Activated naive CD8-positive, alpha-beta T cell treated with anti-CD3 and anti-CD28 coated beads for 36 hours (primary cell): ENCODE results near the gene ULK4. TPM values are rescaled to one million over a fixed set of nuclear protein-coding genes. Genes with fewer than 3 reads are reported as not detected.
"Not testable (repeated sequence)": the region's sequence is repeated elsewhere in the genome, so short reads cannot be mapped to it uniquely, and the experiment has no call there.

Experiments
- DNase-seq: peaks from one replicate; pipeline ENCODE4 v3.0.0; 2021
- H3K27ac Mint-ChIP-seq: one replicate; pipeline ENCODE4 v1.8.0; 2022; ENCODE audit warnings: mild to moderate bottlenecking, moderate library complexity, mixed read lengths
- H3K27me3 Mint-ChIP-seq: one replicate; pipeline ENCODE4 v1.8.0; 2022; ENCODE audit warnings: mild to moderate bottlenecking, mixed read lengths
- H3K36me3 Mint-ChIP-seq: one replicate; pipeline ENCODE4 v1.8.0; 2021; ENCODE audit warnings: mild to moderate bottlenecking, mixed read lengths
- H3K4me1 Mint-ChIP-seq: one replicate; pipeline ENCODE4 v1.8.0; 2021; ENCODE audit warnings: mixed read lengths
- H3K4me3 Mint-ChIP-seq: one replicate; pipeline ENCODE4 v1.8.0; 2022; ENCODE audit warnings: mild to moderate bottlenecking, moderate library complexity, mixed read lengths
- H3K9me3 Mint-ChIP-seq: one replicate; pipeline ENCODE4 v1.8.0; 2022; ENCODE audit warnings: mixed read lengths
- total RNA-seq, 2 experiments: library from RNA; stranded (reverse); gene quantifications; one replicate each; pipeline ENCODE4 v1.2.3, GENCODE V29; 2021

ULK4 gene
- total RNA-seq, 2 experiments from 2014 or later, result 9.8 to 10.3 TPM

DNA sequence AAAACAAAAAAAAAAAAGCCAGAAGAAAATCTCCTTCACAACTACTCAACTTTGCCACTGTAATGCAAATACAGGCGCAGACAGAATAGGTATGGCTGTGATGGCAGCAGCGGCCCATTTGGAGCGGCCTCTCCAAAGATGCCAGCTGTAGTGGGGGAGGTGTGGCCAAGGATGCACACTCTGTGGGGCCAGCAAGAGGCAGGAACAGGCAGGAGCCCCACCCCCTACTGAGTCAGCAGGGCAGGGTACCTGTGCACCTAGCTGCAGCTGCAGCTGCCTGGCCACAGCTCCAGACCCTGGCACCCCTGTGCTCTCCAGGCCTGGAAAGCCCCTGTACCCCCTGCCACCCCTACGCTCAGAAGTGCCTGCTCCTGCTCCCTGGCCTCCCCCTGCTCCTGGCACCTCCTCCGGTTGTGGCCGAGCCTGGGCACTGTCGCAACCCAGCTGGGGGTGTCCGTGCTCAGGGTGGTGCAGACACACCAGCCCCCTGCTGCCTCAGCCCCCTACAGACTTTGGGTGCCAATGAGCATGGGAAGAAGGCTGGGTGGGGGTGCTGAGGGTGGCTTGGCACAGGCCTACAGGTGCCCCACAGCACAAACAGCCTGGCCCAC is 312.7 kb downstream of the ULK4 start:
- no peaks in the 10 kb centered on the region for H3K4me1 Mint-ChIP-seq
- H3K9me3 Mint-ChIP-seq, result peaks cover 15% of the 10 kb centered on the region
- no peak for DNase-seq
- peaks cover 25% of the 10 kb centered on the region for H3K36me3 Mint-ChIP-seq
- no peak overlapping the region for H3K4me3 Mint-ChIP-seq
- H3K27ac Mint-ChIP-seq, result no peak overlapping the region
- no peaks in the 10 kb centered on the region for H3K27me3 Mint-ChIP-seq

DNA sequence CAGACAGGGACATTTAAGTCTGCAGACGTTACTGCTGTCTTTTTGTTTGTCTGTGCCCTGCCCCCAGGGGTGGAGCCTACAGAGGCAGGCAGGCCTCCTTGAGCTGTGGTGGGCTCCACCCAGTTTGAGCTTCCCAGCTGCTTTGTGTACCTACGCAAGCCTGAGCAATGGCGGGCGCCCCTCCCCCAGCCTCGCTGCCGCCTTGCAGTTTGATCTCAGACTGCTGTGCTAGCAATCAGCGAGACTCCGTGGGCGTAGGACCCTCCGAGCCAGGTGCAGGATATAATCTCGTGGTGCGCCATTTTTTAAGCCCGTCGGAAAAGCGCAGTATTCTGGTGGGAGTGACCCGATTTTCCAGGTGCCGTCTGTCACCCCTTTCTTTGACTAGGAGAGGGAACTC is 314.2 kb downstream of the ULK4 start:
- H3K4me1 Mint-ChIP-seq, H3K4me3 Mint-ChIP-seq, H3K27ac Mint-ChIP-seq, H3K27me3 Mint-ChIP-seq, DNase-seq: not testable (repeated sequence)
- Mint-ChIP-seq H3K36me3 (peaks cover 25% of the 10 kb centered on the region), H3K9me3 (peaks cover 15% of the 10 kb centered on the region)

DNA sequence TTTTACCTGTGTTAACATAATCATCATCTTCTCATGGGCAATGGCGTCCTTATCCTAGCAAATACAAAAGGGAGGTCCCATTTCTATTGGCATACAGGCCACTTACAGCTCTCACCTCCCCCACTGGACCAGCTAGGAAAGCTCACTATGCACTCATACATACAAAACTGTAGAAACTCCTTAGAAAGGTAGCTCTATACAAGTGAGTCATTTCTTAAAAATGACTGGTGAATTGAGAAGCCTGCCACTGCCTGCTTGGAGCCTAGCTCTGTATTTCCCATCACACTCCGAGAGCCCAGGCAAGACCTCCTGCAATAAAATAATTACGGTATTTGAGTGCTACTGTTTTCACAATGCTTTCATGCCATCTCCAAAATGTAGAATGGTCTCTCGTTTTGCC is 321.8 kb downstream of the ULK4 start:
- H3K9me3 Mint-ChIP-seq, result peaks cover 2% of the 10 kb centered on the region
- no peaks in the 10 kb centered on the region for H3K36me3 Mint-ChIP-seq
- DNase-seq, result no peak
- H3K27ac Mint-ChIP-seq, result no peak overlapping the region
- no peaks in the 10 kb centered on the region for H3K4me1 Mint-ChIP-seq
- no peaks in the 10 kb centered on the region for H3K27me3 Mint-ChIP-seq
- H3K4me3 Mint-ChIP-seq, result no peak overlapping the region

DNA sequence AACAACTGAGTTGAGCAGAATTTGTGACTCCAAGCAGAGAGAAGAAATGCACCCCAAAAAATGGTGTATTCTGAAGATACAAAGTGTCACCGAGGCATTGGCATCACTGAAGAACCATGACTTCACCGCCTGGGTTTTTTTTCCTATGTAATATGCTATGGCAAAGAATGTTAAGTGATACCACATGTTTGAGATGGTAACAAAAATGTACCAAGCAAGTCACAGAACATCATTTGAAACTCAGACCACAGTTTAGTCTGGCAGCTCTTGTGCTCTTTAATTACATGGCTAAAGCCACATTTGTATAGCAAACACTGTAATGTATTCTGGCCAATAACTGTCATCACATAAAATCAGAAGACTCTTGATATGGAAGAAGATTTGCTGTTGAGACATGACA is 323.5 kb downstream of the ULK4 start:
- H3K9me3 Mint-ChIP-seq, result no peaks in the 10 kb centered on the region
- no peaks in the 10 kb centered on the region for H3K27me3 Mint-ChIP-seq
- H3K4me1 Mint-ChIP-seq, result no peaks in the 10 kb centered on the region
- DNase-seq, result no peak
- H3K27ac Mint-ChIP-seq, result no peak overlapping the region
- H3K4me3 Mint-ChIP-seq, result no peak overlapping the region
- no peaks in the 10 kb centered on the region for H3K36me3 Mint-ChIP-seq

DNA sequence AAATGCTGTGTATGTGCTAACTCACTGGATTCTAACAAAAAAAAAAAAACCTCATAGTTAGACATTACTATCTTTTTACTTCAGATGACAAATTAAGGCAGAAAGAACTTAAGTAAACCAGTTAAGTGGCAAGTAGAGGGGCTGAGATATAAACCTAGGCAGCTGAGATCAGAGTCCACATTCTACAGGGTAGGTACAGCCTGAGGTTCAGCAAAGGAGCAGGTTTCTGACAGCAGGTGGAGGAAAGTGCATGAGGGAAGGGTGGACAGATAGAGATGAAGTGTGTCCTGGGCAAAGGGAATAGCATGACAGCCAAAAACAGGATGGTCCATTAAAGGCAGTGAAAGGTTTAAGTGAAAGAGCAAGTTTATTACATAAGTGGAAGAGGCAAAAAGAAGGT is 329.2 kb downstream of the ULK4 start:
- Mint-ChIP-seq H3K4me1 (no peaks in the 10 kb centered on the region), H3K36me3 (no peaks in the 10 kb centered on the region), H3K27me3 (no peaks in the 10 kb centered on the region), H3K27ac (no peak overlapping the region), H3K4me3 (no peak overlapping the region), H3K9me3 (no peaks in the 10 kb centered on the region)
- no peak for DNase-seq

DNA sequence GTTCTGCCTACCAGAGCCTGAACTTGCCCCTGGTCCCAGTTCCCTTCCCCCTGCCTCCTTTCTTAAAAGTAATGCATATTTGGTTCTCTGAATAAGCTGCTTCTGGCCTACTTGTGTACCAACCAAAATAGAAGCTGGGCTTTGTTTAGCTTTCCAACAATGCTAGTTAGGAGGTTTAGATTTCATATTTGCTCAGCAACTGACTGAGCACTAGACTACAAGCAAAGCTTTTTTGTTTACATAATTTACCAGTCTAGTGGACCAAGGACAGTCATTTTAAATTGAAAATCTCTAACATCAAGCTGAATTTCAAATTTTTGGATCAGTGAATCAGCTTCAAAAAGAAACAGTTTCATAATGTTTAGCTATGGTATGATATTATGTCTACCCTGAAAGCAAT is 331.2 kb downstream of the ULK4 start:
- no peaks in the 10 kb centered on the region for H3K4me1 Mint-ChIP-seq
- no peaks in the 10 kb centered on the region for H3K36me3 Mint-ChIP-seq
- H3K27me3 Mint-ChIP-seq, result no peaks in the 10 kb centered on the region
- no peaks in the 10 kb centered on the region for H3K9me3 Mint-ChIP-seq
- no peak overlapping the region for H3K4me3 Mint-ChIP-seq
- no peak overlapping the region for H3K27ac Mint-ChIP-seq
- DNase-seq, result no peak

DNA sequence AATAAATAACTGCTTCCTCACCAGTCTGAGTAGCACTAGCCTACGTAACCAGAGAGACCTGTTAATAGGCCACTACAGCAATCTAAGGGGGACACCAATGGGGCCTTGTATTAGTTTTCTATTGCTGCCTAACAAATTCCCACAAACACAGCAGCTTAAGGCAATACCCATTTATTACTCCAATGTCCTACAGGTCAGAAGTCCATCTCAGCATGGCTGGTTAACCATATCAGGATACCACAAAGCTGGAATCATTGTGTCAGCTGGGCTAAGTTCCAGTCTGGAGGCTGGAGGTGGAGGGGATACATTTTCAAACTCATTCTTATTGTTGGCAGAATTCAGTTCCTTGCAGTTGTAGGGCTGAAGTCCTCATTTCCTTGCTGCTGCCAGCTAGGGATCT is 331.9 kb downstream of the ULK4 start:
- Mint-ChIP-seq H3K36me3 (no peaks in the 10 kb centered on the region), H3K9me3 (no peaks in the 10 kb centered on the region), H3K27ac (no peak overlapping the region), H3K4me3 (no peak overlapping the region), H3K4me1 (no peaks in the 10 kb centered on the region), H3K27me3 (no peaks in the 10 kb centered on the region)
- DNase-seq, result no peak

DNA sequence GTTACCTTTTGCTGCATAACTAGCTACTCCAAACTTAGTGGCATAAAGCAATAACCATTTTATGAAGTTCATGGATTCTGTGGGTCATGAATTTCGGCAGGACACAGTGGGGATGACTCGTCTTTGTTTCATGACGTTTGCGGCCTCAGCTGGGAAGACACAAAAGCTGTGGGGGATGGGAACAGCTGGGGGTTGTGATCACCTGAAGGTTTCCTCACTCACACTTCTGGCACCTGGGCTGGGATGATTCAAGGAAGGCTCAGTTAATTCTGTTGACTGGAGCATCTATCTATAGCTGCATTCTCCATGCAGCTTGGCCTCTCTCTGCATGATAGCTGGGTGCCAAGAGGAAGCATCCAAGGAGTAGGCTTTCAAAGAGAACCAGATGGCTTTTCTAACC is 332.8 kb downstream of the ULK4 start:
- Mint-ChIP-seq H3K27ac (no peak overlapping the region), H3K27me3 (no peaks in the 10 kb centered on the region), H3K4me3 (no peak overlapping the region), H3K4me1 (no peaks in the 10 kb centered on the region), H3K9me3 (no peaks in the 10 kb centered on the region), H3K36me3 (no peaks in the 10 kb centered on the region)
- no peak for DNase-seq

DNA sequence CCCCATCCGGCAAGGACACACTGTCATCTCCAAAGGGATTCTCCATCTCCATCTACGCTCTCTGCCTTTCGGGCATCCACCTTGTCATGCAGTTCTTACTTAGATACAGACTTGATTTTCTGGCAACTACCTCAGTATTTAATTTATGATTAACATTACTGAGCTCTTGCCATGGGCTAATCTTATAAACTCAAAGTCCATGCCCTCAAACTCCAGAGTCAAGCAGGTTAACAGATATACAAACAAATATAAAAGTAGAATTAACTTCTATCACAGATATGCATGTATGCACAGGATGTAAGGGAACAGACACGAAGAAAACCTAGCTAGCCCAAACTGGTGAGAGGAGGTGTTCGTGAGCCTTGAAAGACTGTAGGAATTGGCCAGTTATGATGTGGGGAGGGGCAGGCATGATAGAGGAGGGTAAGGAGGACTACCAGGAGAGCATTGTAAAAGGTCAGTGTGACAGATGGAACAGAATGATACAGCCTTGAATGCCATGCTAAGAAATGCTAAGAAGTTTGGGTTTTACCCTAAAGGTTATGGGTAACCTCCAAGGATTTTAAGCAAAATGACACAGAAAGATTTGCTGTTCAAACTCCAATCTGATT is 334.3 kb downstream of the ULK4 start:
- no peak overlapping the region for H3K27ac Mint-ChIP-seq
- no peak overlapping the region for H3K4me3 Mint-ChIP-seq
- H3K27me3 Mint-ChIP-seq, result no peaks in the 10 kb centered on the region
- H3K4me1 Mint-ChIP-seq, result no peaks in the 10 kb centered on the region
- H3K9me3 Mint-ChIP-seq, result no peaks in the 10 kb centered on the region
- H3K36me3 Mint-ChIP-seq, result peaks cover 2% of the 10 kb centered on the region
- DNase-seq, result no peak

DNA sequence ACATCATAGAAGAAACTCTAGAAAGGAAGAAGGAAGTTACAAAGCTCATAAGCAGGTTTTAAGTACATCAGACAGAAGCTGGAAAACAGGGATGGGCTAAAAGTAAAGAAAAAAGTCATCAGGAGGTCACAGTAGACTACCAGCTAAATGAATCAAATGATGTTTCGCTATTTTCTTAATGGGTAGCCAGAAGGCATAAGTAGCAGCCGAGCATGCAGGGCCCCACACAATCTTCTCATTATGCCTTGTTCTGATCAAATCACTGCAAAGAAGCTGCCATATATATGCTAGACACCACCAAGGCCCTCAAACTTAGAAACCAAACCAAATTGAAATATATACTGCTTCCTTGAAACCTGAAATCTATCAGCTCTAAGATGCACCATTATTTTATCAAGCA is 349.1 kb downstream of the ULK4 start:
- Mint-ChIP-seq H3K4me1 (peaks cover 10% of the 10 kb centered on the region), H3K27ac (no peak overlapping the region)

DNA sequence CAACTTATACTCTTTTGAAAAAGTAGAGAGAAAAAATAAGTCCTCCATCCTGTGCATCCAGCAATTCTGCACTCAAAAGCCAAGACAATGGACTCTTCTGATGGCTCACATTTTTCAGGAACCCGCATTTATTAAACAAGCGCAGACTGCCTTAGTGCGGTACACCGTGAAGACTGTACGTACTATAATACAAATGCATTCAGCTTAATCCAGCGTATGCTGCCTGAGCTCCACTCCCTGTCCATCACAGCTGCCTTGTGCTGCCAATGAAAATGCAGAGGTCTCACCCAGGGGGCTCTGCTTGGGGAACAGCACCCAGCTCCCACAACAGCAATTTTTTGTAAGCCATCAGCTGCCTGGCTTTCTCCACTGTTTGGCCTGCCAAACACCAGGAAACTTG is 350.9 kb downstream of the ULK4 start:
- Mint-ChIP-seq H3K9me3 (no peaks in the 10 kb centered on the region), H3K27ac (no peak overlapping the region), H3K4me3 (no peak overlapping the region), H3K27me3 (no peaks in the 10 kb centered on the region), H3K36me3 (no peaks in the 10 kb centered on the region), H3K4me1 (peaks cover 12% of the 10 kb centered on the region)
- no peak for DNase-seq

More for the DNA sequence above, 349.1 kb downstream of the ULK4 start:
- no peaks in the 10 kb centered on the region for H3K9me3 Mint-ChIP-seq
- no peak for DNase-seq
- H3K36me3 Mint-ChIP-seq, result peaks cover 1% of the 10 kb centered on the region
- no peaks in the 10 kb centered on the region for H3K27me3 Mint-ChIP-seq
- H3K4me3 Mint-ChIP-seq, result no peak overlapping the region

DNA sequence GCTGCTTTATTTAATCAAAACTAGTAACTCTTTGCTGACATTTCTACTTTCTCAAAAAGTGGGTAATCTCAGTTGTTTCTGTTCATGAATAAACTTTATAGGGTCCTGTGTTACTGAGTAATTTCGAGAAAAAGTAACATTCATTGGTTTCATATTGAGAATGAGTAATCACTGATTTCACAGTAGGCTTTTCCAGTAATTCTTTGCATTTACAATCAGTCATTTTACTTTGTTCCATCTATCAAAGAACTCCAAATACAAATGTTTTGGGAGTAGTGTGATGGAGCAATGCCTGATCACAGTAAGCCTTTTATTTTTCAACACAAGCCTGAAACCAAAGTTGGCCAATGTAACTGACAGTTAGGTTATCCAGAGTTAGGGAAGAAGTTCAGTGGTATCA is 353.6 kb downstream of the ULK4 start:
- Mint-ChIP-seq H3K27ac (peak overlapping the region; percentile 81), H3K36me3 (no peaks in the 10 kb centered on the region), H3K9me3 (no peaks in the 10 kb centered on the region), H3K4me1 (peaks cover 12% of the 10 kb centered on the region), H3K27me3 (no peaks in the 10 kb centered on the region), H3K4me3 (no peak overlapping the region)
- DNase-seq, result no peak

DNA sequence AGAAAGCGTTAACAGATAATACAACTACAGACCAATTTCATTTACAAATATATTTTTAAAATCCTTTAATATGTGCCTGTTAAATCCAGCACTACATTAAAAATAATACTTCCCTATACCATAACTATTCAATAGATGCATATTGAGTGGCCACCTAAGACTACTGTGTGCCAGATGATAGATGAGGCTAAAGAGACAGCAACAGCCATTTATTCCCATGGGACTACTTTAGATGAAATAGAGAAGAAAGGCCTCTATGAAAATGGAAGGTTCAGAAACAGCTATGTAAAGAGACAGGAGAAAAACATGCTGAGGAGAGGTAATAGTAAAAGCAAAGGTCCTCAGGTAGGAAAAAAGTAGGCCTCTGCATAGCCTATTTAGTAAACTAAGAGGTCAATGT is 358.1 kb downstream of the ULK4 start:
- H3K27ac Mint-ChIP-seq, result no peak overlapping the region
- no peak for DNase-seq
- no peaks in the 10 kb centered on the region for H3K9me3 Mint-ChIP-seq
- no peaks in the 10 kb centered on the region for H3K27me3 Mint-ChIP-seq
- peaks cover 16% of the 10 kb centered on the region for H3K4me1 Mint-ChIP-seq
- no peak overlapping the region for H3K4me3 Mint-ChIP-seq
- H3K36me3 Mint-ChIP-seq, result peaks cover 4% of the 10 kb centered on the region

DNA sequence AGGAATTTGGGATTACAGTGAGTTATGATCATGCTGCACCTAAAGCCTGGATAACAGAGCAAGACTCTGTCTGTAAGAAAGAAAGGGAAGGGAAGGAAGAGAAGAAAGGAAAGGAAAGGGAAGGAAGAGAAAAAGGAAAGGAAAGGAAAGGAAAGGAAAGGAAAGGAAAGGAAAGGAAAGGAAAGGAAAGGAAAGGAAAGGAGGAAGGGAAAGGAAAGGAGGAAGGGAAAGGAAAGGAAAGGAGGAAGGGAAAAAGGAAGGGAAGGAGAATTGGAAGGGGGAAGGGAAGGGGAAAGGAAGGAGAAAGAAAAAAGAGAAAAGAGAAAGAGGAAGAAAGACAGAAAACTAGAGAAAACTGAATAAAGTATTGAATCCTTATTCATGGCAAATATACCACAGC is 359.8 kb downstream of the ULK4 start:
- Mint-ChIP-seq H3K9me3 (no peaks in the 10 kb centered on the region), H3K36me3 (peaks cover 6% of the 10 kb centered on the region), H3K27me3 (no peaks in the 10 kb centered on the region), H3K4me3 (no peak overlapping the region), H3K27ac (no peak overlapping the region), H3K4me1 (peaks cover 4% of the 10 kb centered on the region)
- DNase-seq, result no peak

DNA sequence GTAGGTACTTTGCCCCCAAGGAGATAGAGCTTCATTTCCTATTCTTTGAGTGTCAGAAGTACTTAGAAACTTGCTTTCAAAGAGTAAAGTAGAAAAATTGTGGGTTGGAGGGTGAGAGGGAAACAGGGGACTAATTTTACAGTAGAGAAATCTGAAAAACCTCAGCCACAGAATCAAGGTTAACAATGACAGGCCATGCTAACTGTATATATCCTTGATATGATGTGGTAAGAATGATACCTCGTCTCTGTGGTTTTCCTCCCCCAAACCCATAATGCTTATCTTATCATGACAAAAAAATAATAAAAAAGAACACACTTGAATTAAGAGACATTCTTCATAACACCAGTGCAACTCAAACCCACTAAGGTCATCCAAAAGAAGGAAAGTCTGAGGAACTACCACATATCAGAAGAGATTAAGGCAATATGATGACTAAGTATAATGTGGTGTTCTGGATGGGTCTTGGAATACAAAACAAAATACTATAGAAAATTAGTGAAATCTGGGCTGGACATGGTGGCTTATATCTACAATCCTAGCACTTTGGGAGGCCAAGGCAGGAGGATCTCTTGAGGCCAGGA is 360.4 kb downstream of the ULK4 start:
- peaks cover 6% of the 10 kb centered on the region for H3K36me3 Mint-ChIP-seq
- H3K27ac Mint-ChIP-seq, result no peak overlapping the region
- H3K4me1 Mint-ChIP-seq, result peaks cover 4% of the 10 kb centered on the region
- H3K27me3 Mint-ChIP-seq, result no peaks in the 10 kb centered on the region
- H3K4me3 Mint-ChIP-seq, result no peak overlapping the region
- H3K9me3 Mint-ChIP-seq, result no peaks in the 10 kb centered on the region
- no peak for DNase-seq

DNA sequence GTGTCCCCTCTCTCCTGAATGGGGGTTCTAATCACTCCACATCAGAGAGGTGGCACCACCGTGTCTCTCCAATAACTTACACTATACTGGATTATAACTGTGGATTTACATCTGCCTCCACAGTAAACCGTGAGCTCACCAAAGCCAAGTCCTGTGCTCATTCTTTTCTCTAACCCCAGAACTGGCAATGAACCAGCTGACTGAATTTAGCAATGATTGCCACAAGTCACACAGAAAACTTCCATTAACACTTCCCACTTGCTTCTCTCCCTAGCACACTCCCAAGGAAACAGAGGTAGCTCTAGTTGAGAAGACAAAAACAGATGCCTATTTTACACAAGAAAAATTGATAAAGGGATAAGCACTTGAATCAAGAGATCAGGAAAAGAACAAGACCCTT is 361.3 kb downstream of the ULK4 start:
- no peak overlapping the region for H3K27ac Mint-ChIP-seq
- no peaks in the 10 kb centered on the region for H3K27me3 Mint-ChIP-seq
- DNase-seq, result no peak
- no peaks in the 10 kb centered on the region for H3K9me3 Mint-ChIP-seq
- H3K36me3 Mint-ChIP-seq, result peaks cover 8% of the 10 kb centered on the region
- peaks cover 4% of the 10 kb centered on the region for H3K4me1 Mint-ChIP-seq
- no peak overlapping the region for H3K4me3 Mint-ChIP-seq
